Measurements from ENCODE around the gene FBXW7.

GRCh38 chr4:152422817-152423320 is 113.0 kb downstream of the FBXW7 start:
- TF ChIP-seq, protein P1, sequence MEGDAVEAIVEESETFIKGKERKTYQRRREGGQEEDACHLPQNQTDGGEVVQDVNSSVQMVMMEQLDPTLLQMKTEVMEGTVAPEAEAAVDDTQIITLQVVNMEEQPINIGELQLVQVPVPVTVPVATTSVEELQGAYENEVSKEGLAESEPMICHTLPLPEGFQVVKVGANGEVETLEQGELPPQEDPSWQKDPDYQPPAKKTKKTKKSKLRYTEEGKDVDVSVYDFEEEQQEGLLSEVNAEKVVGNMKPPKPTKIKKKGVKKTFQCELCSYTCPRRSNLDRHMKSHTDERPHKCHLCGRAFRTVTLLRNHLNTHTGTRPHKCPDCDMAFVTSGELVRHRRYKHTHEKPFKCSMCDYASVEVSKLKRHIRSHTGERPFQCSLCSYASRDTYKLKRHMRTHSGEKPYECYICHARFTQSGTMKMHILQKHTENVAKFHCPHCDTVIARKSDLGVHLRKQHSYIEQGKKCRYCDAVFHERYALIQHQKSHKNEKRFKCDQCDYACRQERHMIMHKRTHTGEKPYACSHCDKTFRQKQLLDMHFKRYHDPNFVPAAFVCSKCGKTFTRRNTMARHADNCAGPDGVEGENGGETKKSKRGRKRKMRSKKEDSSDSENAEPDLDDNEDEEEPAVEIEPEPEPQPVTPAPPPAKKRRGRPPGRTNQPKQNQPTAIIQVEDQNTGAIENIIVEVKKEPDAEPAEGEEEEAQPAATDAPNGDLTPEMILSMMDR (IDR thresholded peaks at IDR 0.05 in 2 of 3, conservative IDR thresholded peaks at IDR 0.05 in 1 of 3; ENCODE audit: borderline replicate concordance in 1 of 3, insufficient read depth in 1 of 3, low read depth in 2 of 3, low read length in 2 of 3): no peak
- TF ChIP-seq CBX3 (IDR thresholded peaks at IDR 0.05; ENCODE audit: low read depth) (no peak), JUND (IDR thresholded peaks at IDR 0.05) (no peak), EZH2phosphoT487 (IDR thresholded peaks at IDR 0.05; ENCODE audit: borderline replicate concordance) (no peak)

Measured in HCT116 (cell line).